Uterus (tissue), 4 donors: ENCODE results near the gene DCAF5. TPM values are rescaled to one million over a fixed set of nuclear protein-coding genes. Genes with fewer than 3 reads are reported as not detected.
A peak's percentile ranks its signal among the peaks of the same experiment; 100 is the strongest.

Experiments
- DNase-seq, 2 donors: peaks; one replicate each; pipeline ENCODE4 v3.0.0-alpha.2; 2019 to 2020
- H3K27ac ChIP-seq, 2 donors: fragments of 200-600 bp; sonication (generic); 1 replicate in 1 of 2; 2 replicates in 1 of 2; pipeline ENCODE4 v1.5.1; 2016 to 2018
- H3K27me3 ChIP-seq, 2 donors: fragments of 200-600 bp; sonication (generic); one replicate each; pipeline ENCODE4 v1.5.1; 2018 to 2019; ENCODE audit warnings: control low read depth in 1 of 2
- H3K36me3 ChIP-seq, 2 donors: fragments of 200-600 bp; sonication (generic); one replicate each; pipeline ENCODE4 v1.5.1; 2019; ENCODE audit warnings: control low read depth in 1 of 2
- H3K4me1 ChIP-seq, 2 donors: fragments of 200-600 bp; sonication (generic); one replicate each; pipeline ENCODE4 v1.5.1; 2018 to 2019; ENCODE audit warnings: control low read depth in 1 of 2
- H3K4me3 ChIP-seq, 2 donors: fragments of 200-600 bp; sonication (generic); 1 replicate in 1 of 2; 2 replicates in 1 of 2; pipeline ENCODE4 v1.5.1; 2018 to 2019; ENCODE audit warnings: mild to moderate bottlenecking in 1 of 2
- H3K9me3 ChIP-seq, 2 donors: fragments of 200-600 bp; sonication (generic); one replicate each; pipeline ENCODE4 v1.5.1; 2019; ENCODE audit warnings: control low read depth in 1 of 2
- CTCF ChIP-seq, 4 experiments: fragments of 200-600 bp in 2 of 4; fragments of 450-650 bp in 2 of 4; sonication (generic) in 2 of 4; IDR thresholded peaks; one replicate each; pipeline ENCODE4 v1.5.1; 2016 to 2019; ENCODE audit warnings: antibody characterized with exemption in 4 of 4, mild to moderate bottlenecking in 2 of 4, moderate library complexity in 1 of 4
- POLR2A ChIP-seq, 2 donors: fragments of 450-650 bp; IDR thresholded peaks; one replicate each; pipeline ENCODE4 v1.6.1; 2016; ENCODE audit warnings: antibody characterized with exemption in 2 of 2, mild to moderate bottlenecking in 1 of 2, moderate library complexity in 1 of 2
- intact Hi-C: fragments of 100-400 bp; cut with DNase I; formaldehyde crosslinking; loops from one replicate; pipeline ENCODE4 v1.15.1; 2023; ENCODE audit warnings: low total_unique reads
- total RNA-seq, 4 donors: library from RNA; depleted of rRNA in 3 of 4; stranded (reverse); fragments of >200 nt in 3 of 4; gene quantifications; one replicate each; pipeline versions ENCODE4 v1.1.0 to v1.2.4, GENCODE V29; 2014 to 2023
- donor health status: DM: yes; HTN: yes; CAD: no.

DCAF5 gene
- total RNA-seq, 4 donors from 2014 or later: 32.2 to 68.5 (median 60.0) TPM

- Histone ChIP-seq H3K27me3 (no peaks in the 10 kb centered on the region), H3K36me3 (no peaks in the 10 kb centered on the region), H3K4me3 (peak overlapping the region; percentile 79 to 97), H3K27ac (peak overlapping the region; percentile 93 to 100), H3K4me1 (peaks cover 0 to 5% of the 10 kb centered on the region in 2 donors), H3K9me3 (no peaks in the 10 kb centered on the region)
- intact Hi-C loops: no loop called here
- TF ChIP-seq CTCF (IDR thresholded peaks at IDR 0.05): no peak
- TF ChIP-seq POLR2A (IDR thresholded peaks at IDR 0.05): no peak
- peak in 1 of 2 donors; percentile 27 for DNase-seq
Observed at GRCh38 chr14:69152181-69152901, 578 bp downstream of the DCAF5 start.

- intact Hi-C loops: no loop called here
- peak overlapping the region; percentile 79 to 97 for H3K4me3 ChIP-seq
- peak overlapping the region; percentile 93 to 100 for H3K27ac ChIP-seq
- H3K9me3 ChIP-seq: no peaks in the 10 kb centered on the region
- H3K27me3 ChIP-seq: no peaks in the 10 kb centered on the region
- peak; percentile 68 to 69 for DNase-seq
- H3K4me1 ChIP-seq: peaks cover 0 to 5% of the 10 kb centered on the region in 2 donors
- TF ChIP-seq CTCF (IDR thresholded peaks at IDR 0.05) (peak; percentile 32 to 66 (median 52)), POLR2A (IDR thresholded peaks at IDR 0.05) (peak; percentile 10 to 23)
- no peaks in the 10 kb centered on the region for H3K36me3 ChIP-seq
Observed at GRCh38 chr14:69151458-69152180, 1.3 kb downstream of the DCAF5 start.

- no peak for DNase-seq
- H3K36me3 ChIP-seq: no peaks in the 10 kb centered on the region
- H3K27me3 ChIP-seq: no peaks in the 10 kb centered on the region
- peaks cover 0 to 5% of the 10 kb centered on the region in 2 donors for H3K4me1 ChIP-seq
- TF ChIP-seq CTCF (IDR thresholded peaks at IDR 0.05) (no peak), POLR2A (IDR thresholded peaks at IDR 0.05) (no peak)
- no peaks in the 10 kb centered on the region for H3K9me3 ChIP-seq
- intact Hi-C loops: no loop called here
- H3K27ac ChIP-seq: no peak overlapping the region
- H3K4me3 ChIP-seq: no peak overlapping the region
Observed at GRCh38 chr14:69149461-69150244, 3.3 kb downstream of the DCAF5 start.

- intact Hi-C loops: no loop called here
- H3K27ac ChIP-seq: no peak overlapping the region
- H3K9me3 ChIP-seq: no peaks in the 10 kb centered on the region
- DNase-seq: no peak
- no peak for TF ChIP-seq POLR2A (IDR thresholded peaks at IDR 0.05)
- TF ChIP-seq CTCF (IDR thresholded peaks at IDR 0.05): no peak
- no peak overlapping the region for H3K4me3 ChIP-seq
- H3K27me3 ChIP-seq: no peaks in the 10 kb centered on the region
- H3K36me3 ChIP-seq: no peaks in the 10 kb centered on the region
- peaks cover 7 to 13% of the 10 kb centered on the region in 2 donors for H3K4me1 ChIP-seq
Observed at GRCh38 chr14:69142101-69142500, 10.8 kb downstream of the DCAF5 start.
